Left renal pelvis (tissue), 4 donors: ENCODE results near the gene OR2T35. TPM values are rescaled to one million over a fixed set of nuclear protein-coding genes. Genes with fewer than 3 reads are reported as not detected.

ENCODE experiments used
- DNase-seq, 4 donors: peaks; one replicate each; pipeline ENCODE4 v3.0.0-alpha.2; 2013; ENCODE audit warnings: low read depth in 4 of 4, low spot score in 3 of 4
- polyA plus RNA-seq, 4 donors: library from polyadenylated mRNA; unstranded; fragments of 120-200 nt; gene quantifications; one replicate each; pipeline ENCODE4 v1.2.1, GENCODE V29; 2013; ENCODE audit not compliant: insufficient read length in 4 of 4

Gene OR2T35
- polyA plus RNA-seq, 4 donors = not detected

DNA sequence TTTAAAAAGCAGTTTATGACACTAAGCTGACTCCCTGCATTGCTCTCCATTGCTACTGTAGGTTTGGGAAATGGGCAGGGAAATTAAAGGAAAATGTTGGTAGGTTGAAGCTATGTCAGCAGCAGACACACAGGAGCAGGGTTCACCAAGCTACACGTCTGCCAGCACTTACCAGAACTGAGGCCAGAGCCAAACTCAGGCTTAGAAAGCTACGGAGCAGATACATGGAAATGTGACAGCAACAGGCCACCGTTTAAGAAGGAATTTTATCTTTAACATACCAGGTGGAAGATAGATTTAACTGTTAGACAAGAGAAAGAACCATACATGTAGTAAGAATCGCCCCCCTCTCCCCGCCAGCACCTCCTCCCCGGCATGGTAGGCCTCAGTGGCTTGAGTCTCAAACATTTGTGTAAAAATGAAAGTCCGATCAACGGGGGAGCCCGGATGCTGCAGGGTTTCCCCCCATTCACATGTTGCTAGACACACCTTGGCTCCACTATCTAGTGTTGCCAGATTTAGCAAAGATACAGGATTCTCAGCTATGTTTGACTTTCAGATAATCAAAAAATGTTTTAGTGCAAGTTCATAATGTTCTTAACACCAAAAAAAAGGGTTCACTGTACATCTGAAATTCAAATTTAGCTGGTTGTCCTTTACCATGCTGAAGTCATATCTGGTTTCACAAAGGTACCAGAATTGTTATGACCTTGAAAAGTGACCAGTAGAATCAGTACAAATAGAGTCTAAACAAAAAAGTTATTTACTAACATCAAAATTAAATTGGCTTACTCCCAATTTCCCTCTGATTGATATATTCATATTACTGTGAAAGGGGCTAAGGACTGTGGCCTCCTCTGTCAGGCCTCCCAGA, 16.9 kb downstream of the OR2T35 start:
- no peak for DNase-seq

DNA sequence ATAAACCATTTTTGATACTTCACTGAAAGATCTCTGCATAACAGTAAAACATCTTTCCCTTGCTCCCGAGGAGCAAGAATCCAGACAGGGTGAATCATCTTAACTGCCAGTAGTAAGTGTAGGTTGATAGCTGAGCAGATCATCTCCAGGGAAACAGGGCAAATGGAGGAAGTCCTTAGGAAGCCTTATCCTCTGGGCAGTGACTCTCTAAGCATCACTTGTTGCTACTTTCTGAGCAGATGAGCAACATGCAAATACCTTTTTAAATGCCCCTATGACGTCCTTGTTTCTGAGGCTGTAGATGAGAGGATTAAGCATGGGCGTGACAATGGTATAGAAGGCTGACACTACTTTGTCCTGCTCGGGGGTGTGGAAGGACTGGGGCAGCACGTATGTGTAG, 19.1 kb downstream of the OR2T35 start:
- DNase-seq = no peak

GRCh38 chr1:248625166-248625565, 19.9 kb downstream of the OR2T35 start:
- DNase-seq = no peak

DNA sequence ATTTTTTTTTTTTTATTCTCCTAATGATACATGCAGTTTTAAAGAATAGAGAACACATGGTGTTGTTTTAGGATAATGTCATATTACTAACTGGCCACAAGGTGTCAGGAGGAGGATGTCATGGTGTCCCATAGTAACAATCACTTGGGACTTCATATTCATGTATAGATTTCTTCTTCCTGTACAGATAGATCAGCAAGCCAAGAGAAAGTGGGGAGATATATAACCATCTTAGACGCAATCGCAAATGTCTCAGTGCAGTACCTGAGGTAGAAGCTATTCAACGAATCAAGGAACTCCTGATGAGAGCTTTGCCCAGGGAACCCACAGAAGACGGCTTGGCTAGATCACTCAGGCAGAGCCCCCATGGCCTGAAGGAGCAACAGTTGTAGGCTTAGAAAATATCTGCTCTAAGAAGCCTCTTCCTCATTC, 22.5 kb downstream of the OR2T35 start:
- no peak for DNase-seq

GRCh38 chr1:248621770-248622169, 23.3 kb downstream of the OR2T35 start:
- DNase-seq = no peak

- DNase-seq = peak in 1 of 4 donors; percentile 21
Observed at GRCh38 chr1:248618878-248619277, 26.2 kb downstream of the OR2T35 start.

GRCh38 chr1:248618119-248618518, 27.0 kb downstream of the OR2T35 start:
- DNase-seq = no peak

- no peak for DNase-seq
Observed at GRCh38 chr1:248613742-248614141, 31.3 kb downstream of the OR2T35 start.

- no peak for DNase-seq
Observed at GRCh38 chr1:248611883-248612414, 33.1 kb downstream of the OR2T35 start.

GRCh38 chr1:248610301-248610700, 34.8 kb downstream of the OR2T35 start:
- no peak for DNase-seq

GRCh38 chr1:248599396-248599795, 45.7 kb downstream of the OR2T35 start:
- DNase-seq = no peak

GRCh38 chr1:248597589-248597988, 47.5 kb downstream of the OR2T35 start, which contains the start of gene OR2T10:
Gene OR2T10, minus strand, starts transcription at chr1:248597700. Its CDS starts 3,932 bp downstream, at chr1:248593768.
- DNase-seq = no peak

DNA sequence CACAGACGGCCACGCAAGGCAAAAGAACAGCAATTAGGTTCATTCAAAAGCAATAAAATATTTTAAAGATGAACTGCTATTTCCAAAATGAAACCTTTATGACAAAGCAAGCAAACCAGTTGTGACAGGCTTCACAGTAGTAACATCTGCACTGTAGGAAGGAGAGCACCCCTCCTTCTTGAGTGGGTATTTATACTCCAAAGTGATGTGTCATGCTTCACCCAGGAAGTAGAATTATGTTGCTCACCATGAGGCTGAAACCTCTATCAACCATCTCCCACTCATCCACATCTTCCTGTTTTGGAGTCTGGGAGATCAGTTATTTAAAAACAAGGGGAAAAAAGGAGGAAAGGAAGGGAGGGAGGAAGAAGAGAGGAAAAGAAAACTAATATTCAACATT, 48.5 kb downstream of the OR2T35 start:
- DNase-seq = no peak

- no peak for DNase-seq
Observed at GRCh38 chr1:248593226-248593625, 51.9 kb downstream of the OR2T35 start.

- no peak for DNase-seq
Observed at GRCh38 chr1:248592655-248593054, 52.4 kb downstream of the OR2T35 start.

GRCh38 chr1:248590055-248590454, 55.0 kb downstream of the OR2T35 start:
- no peak for DNase-seq

DNA sequence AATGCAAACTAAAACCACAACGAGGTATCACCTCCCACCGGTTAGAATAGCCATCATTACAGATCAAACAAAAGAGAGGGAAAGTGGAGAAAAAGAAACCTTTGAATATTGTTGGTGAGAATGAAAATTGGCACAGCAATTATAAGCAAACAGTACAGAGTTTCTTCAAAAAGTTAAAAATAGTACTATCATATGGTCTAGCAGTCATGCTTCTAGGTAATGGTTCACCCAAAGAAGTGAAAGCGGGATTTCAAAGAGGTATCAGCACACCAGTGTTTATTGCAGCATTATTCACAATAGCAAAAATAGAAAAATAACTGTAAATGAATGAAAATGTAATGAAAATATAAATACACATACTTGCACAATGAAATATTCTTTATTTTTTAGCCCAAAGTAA, 55.7 kb downstream of the OR2T35 start:
- no peak for DNase-seq

Other genes with a start within 250 kb of the OR2T35 start
- gene OR2T1, start 242.2 kb downstream of the OR2T35 start, polyA plus RNA-seq = not detected
- not detected for gene OR2T2, start 199.6 kb downstream of the OR2T35 start, polyA plus RNA-seq
- gene OR2T3, start 171.9 kb downstream of the OR2T35 start, polyA plus RNA-seq = not detected
- not detected for gene OR2T5, start 156.7 kb downstream of the OR2T35 start, polyA plus RNA-seq
- gene OR2G6, start 137.2 kb downstream of the OR2T35 start, polyA plus RNA-seq = under 1 TPM in 1 of 4 donors, not detected in 3; 0.08 TPM
- not detected for gene OR2T29, start 82.5 kb downstream of the OR2T35 start, polyA plus RNA-seq
- not detected for gene OR2T34, start 70.5 kb downstream of the OR2T35 start, polyA plus RNA-seq
- under 1 TPM in 2 of 4 donors, not detected in 2; 0.14 to 0.34 TPM for gene OR2T10, start 47.6 kb downstream of the OR2T35 start, polyA plus RNA-seq
- not detected for gene OR2T11, start 10.2 kb downstream of the OR2T35 start, polyA plus RNA-seq
- not detected for gene OR2T27, start 10.2 kb upstream of the OR2T35 start, polyA plus RNA-seq
- gene OR14I1, start 57.5 kb upstream of the OR2T35 start, polyA plus RNA-seq = not detected
- gene LYPD8, start 110.5 kb upstream of the OR2T35 start, polyA plus RNA-seq = not detected
- 10 to 100 TPM; 17.0 to 31.5 (median 24.8) TPM for gene SH3BP5L, start 180.6 kb upstream of the OR2T35 start, polyA plus RNA-seq
- gene ZNF672, start 192.9 kb upstream of the OR2T35 start, polyA plus RNA-seq = 10 to 100 TPM; 13.6 to 25.9 (median 20.8) TPM
- 10 to 100 TPM; 33.6 to 67.6 (median 42.3) TPM for gene ZNF692, start 213.8 kb upstream of the OR2T35 start, polyA plus RNA-seq